Measurements from ENCODE around the gene SYCE1L.

Gene SYCE1L

GRCh38 chr16:77219437-77219836, 20.2 kb downstream of the SYCE1L start:
- no peaks in the 10 kb centered on the region for H3K36me3 ChIP-seq (ENCODE audit: control insufficient read depth, insufficient read depth, low read length)

GRCh38 chr16:77220427-77220826, 21.2 kb downstream of the SYCE1L start:
- Histone ChIP-seq H3K79me2 (no peaks in the 10 kb centered on the region), H3K27me3 (ENCODE audit: control insufficient read depth, insufficient read depth, low read length) (no peaks in the 10 kb centered on the region), H3K36me3 (ENCODE audit: control insufficient read depth, insufficient read depth, low read length) (no peaks in the 10 kb centered on the region), H2AFZ (no peak overlapping the region), H3K9ac (no peak overlapping the region), H3K4me3 (ENCODE audit: low read depth, low read length) (no peak overlapping the region), H3K9me3 (ENCODE audit: control insufficient read depth, low read length) (no peaks in the 10 kb centered on the region), H3K4me2 (ENCODE audit: low read length) (no peak overlapping the region), H3K27ac (no peak overlapping the region), H3K4me1 (no peaks in the 10 kb centered on the region)
- TF ChIP-seq CTCF (IDR thresholded peaks at IDR 0.05) = no peak

More at GRCh38 chr16:77219437-77219836, 20.2 kb downstream of the SYCE1L start:
- H3K79me2 ChIP-seq = no peaks in the 10 kb centered on the region
- no peak for TF ChIP-seq CTCF (IDR thresholded peaks at IDR 0.05)
- H3K4me2 ChIP-seq (ENCODE audit: low read length) = no peak overlapping the region
- no peaks in the 10 kb centered on the region for H3K9me3 ChIP-seq (ENCODE audit: control insufficient read depth, low read length)
- H3K9ac ChIP-seq = no peak overlapping the region
- no peak overlapping the region for H2AFZ ChIP-seq
- no peak overlapping the region for H3K4me3 ChIP-seq (ENCODE audit: low read depth, low read length)
- no peaks in the 10 kb centered on the region for H3K4me1 ChIP-seq
- no peaks in the 10 kb centered on the region for H3K27me3 ChIP-seq (ENCODE audit: control insufficient read depth, insufficient read depth, low read length)
- H3K27ac ChIP-seq = no peak overlapping the region

- H3K4me3 ChIP-seq (ENCODE audit: low read depth, low read length) = no peak overlapping the region
- no peaks in the 10 kb centered on the region for H3K27me3 ChIP-seq (ENCODE audit: control insufficient read depth, insufficient read depth, low read length)
- H3K9me3 ChIP-seq (ENCODE audit: control insufficient read depth, low read length) = no peaks in the 10 kb centered on the region
- H3K36me3 ChIP-seq (ENCODE audit: control insufficient read depth, insufficient read depth, low read length) = no peaks in the 10 kb centered on the region
- H3K27ac ChIP-seq = no peak overlapping the region
- no peaks in the 10 kb centered on the region for H3K4me1 ChIP-seq
- no peaks in the 10 kb centered on the region for H3K79me2 ChIP-seq
- TF ChIP-seq CTCF (IDR thresholded peaks at IDR 0.05) = no peak
- H3K9ac ChIP-seq = no peak overlapping the region
- H3K4me2 ChIP-seq (ENCODE audit: low read length) = no peak overlapping the region
- no peak overlapping the region for H2AFZ ChIP-seq
Observed at GRCh38 chr16:77221482-77221881, 22.3 kb downstream of the SYCE1L start.

- no peak for TF ChIP-seq CTCF (IDR thresholded peaks at IDR 0.05)
- Histone ChIP-seq H2AFZ (no peak overlapping the region), H3K27me3 (ENCODE audit: control insufficient read depth, insufficient read depth, low read length) (no peaks in the 10 kb centered on the region), H3K4me1 (no peaks in the 10 kb centered on the region), H3K79me2 (no peaks in the 10 kb centered on the region), H3K4me3 (ENCODE audit: low read depth, low read length) (no peak overlapping the region), H3K9me3 (ENCODE audit: control insufficient read depth, low read length) (no peaks in the 10 kb centered on the region), H3K9ac (no peak overlapping the region), H3K36me3 (ENCODE audit: control insufficient read depth, insufficient read depth, low read length) (no peaks in the 10 kb centered on the region), H3K27ac (no peak overlapping the region), H3K4me2 (ENCODE audit: low read length) (no peak overlapping the region)
Observed at GRCh38 chr16:77223184-77223583, 24.0 kb downstream of the SYCE1L start.

GRCh38 chr16:77225182-77225581, 26.0 kb downstream of the SYCE1L start:
- H3K9me3 ChIP-seq (ENCODE audit: control insufficient read depth, low read length) = no peaks in the 10 kb centered on the region
- H3K27me3 ChIP-seq (ENCODE audit: control insufficient read depth, insufficient read depth, low read length) = no peaks in the 10 kb centered on the region
- H3K36me3 ChIP-seq (ENCODE audit: control insufficient read depth, insufficient read depth, low read length) = no peaks in the 10 kb centered on the region
- H3K79me2 ChIP-seq = no peaks in the 10 kb centered on the region
- no peak overlapping the region for H3K27ac ChIP-seq
- no peak overlapping the region for H2AFZ ChIP-seq
- H3K4me3 ChIP-seq (ENCODE audit: low read depth, low read length) = no peak overlapping the region
- no peak overlapping the region for H3K4me2 ChIP-seq (ENCODE audit: low read length)
- no peak for TF ChIP-seq CTCF (IDR thresholded peaks at IDR 0.05)
- H3K4me1 ChIP-seq = no peaks in the 10 kb centered on the region
- H3K9ac ChIP-seq = no peak overlapping the region

Measured in parathyroid adenoma (tissue), 2 donors.